ENCODE results near the gene GPC3.

GPC3 gene

DNA sequence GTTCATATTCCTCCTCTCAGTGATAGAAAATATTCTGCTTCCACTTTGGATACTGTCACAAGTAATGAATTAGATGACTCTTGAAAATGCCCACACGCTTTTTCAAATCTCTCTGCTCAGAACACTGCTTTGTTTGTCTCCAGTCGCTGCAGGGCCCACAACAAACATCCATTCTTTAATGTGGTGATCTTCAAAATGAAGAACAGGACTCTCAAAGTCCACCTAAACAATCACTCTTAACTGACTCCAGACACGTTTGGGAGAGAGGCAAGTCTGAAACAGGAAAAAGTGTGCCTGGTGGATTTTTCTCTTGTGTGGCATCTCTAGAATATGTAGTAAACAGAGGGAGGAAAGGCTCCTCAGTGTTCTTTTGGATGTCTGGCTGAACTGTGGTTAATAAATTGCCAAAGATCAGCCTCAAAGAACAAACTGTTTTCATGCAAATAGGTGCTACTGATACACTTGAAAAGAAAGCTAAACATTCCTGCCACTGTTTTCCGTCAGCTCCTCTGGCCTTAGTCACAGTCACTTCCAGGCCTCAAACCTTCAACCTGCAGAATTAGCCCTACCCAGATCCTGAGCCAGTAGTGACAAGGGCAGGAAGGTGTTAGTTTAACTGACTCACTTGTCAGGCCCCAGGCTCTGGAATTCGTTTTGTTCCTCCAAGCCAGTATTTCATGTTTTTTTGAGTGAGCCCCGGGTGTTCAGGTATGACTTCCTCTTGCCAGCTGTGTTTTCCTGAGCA, 310.5 kb downstream of the GPC3 start:
- DNase-seq: no peak

DNA sequence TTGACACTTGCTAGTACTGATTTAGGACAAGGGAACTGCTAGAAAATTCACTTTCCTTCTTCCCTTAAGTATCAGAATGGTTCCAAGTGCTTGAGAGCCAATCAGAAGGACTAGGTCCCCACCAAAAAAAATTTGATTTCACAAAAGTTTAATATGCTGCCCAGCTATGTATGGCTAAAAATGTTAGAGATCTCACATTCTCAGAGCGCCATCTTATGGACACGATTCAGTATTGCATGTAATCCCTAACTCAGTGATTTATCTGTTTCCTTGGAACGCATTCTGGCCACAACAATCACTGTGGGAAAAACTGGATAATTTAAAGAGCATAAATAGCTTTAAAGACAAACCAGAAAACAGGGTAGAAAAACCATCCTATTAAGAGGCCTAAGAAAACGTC, 315.0 kb downstream of the GPC3 start:
- peak; percentile 44 for DNase-seq

GRCh38 chrX:133669214-133669613, 316.2 kb downstream of the GPC3 start:
- DNase-seq: no peak

DNA sequence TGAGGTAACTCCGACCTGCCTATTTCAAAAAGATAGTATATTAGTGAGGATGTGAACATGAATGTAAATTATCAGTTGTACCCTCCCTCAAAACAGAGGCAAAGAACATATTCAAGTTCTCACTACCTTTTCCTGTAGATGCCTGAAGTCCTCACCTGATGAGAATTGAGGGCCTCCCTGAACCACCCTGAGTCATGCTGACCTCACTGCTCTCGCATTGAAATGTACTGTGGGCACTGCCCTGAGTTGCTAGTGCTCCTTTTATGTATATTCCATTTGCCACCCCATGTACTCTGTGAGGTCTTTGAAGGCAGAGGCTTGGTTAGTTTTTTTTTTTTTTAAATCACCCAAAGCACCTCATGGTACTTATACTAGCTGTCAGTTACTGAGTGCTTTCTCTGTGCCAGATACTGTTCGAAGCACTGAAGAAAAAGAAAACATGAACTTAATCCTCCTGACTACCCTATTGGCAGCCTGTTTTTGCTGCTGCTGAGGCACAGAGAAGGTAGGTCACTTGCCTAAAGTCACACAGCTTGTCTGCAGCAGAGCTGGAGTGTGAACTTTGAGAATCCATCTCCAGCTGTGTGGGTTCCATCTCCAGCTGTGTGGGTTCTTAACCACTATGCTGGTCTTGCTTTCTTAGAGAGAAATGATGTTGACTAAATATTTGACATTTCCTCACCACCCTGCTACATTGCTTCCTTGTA, 317.0 kb downstream of the GPC3 start:
- DNase-seq: no peak

DNA sequence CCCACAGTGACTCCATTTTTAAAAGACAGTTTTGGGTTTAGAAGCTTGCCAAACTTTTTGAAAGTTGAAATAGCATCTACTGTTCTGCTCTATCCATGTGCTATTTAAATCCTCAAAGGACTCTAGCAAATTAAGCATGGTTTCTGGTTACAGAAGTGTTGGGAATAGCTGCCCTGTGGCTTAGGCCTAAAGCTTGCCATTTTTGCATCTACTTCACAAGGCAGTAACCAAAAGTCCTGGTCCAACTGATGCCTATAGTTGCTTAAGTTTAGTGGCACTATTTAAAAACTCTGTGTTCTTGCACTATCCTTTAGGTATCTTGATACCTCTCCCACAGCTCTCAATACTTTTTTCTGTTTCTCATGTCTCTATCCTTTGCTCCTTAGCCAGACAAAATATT, 319.1 kb downstream of the GPC3 start:
- no peak for DNase-seq

DNA sequence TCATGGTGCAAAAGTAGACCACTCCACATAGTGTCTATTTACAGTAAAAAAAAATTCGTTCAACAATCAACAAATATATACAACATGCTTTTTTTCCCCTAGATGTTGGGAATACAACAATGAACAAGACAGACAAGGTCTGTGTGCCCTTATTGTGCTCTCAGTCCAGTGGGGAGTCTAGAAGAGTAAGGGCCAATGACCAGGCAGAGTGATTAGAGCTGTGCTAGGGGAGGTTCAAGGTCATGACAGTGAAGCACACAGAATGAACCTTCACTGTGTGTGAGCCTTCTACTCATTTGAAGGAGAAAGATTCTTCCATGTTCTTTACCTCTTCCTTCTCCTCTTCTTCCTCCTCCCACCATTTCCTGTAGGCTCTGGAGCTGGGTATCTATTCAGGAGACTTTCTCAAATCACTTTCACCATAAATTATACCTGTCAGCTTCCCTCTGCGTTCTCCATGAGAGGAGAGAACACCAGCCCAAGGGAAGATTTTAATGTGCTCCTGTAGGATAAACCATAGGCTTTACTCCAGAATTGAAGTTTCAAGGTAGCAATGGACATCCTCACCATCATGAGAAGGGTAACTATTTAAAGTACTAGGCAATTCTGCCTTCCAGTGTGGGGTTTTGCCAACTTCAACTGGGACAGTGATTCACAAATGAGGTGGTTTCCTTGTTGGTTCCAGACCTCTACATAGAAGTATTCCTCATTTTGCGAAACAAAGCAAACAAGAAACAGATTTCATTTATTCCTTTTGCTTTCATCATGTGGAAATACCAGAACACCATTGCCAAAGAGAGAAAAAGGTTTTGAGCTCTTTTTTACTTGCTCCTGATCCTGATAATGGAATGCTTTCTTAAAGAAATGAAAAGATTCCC, 323.2 kb downstream of the GPC3 start:
- no peak for DNase-seq

DNA sequence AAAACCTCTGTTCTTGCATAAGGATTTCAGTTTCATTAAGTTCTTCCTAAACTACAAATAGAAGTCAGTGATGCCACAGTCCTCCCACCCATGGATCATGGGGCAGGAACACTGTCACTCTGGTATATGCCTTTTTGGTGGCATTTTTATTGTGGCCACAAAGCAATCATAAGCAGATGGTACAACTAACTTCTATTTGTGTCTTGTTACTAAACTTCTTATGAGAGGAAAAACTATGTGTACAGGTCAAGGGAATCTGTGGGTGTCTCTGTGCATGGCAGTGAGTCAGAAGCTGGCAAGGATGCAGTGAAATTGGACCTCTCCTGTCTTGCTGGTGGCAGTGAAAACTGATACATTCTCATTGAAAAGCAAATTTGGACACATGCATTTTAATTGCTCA, 325.1 kb downstream of the GPC3 start:
- no peak for DNase-seq

DNA sequence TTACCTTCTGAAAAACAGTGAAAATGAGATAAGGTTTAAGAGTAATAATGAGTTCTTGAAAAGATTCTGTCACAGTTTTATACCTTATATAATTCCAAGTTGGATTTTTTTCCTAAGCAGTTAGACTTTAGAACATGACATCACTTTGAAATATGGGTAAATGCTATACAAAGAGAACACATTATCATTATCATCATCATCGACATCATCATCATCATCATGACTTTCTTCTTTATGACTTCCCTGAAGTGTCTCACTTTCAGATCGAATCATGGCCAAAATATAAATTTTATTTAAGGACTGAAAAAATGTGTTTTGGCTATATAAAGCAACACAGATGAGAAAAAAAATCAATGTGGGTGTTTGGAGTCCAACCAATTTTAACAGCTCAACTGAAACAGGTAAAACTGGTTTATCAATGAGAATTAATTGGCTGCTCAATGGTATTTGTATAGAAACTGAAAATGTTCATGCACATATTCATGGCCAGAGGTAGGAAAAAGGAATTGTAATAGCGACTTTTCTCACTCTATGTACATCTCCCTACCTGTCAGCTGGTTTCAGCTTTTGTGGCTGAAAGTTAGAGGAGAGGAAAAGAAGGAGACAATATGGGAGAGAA, 327.0 kb downstream of the GPC3 start:
- no peak for DNase-seq

DNA sequence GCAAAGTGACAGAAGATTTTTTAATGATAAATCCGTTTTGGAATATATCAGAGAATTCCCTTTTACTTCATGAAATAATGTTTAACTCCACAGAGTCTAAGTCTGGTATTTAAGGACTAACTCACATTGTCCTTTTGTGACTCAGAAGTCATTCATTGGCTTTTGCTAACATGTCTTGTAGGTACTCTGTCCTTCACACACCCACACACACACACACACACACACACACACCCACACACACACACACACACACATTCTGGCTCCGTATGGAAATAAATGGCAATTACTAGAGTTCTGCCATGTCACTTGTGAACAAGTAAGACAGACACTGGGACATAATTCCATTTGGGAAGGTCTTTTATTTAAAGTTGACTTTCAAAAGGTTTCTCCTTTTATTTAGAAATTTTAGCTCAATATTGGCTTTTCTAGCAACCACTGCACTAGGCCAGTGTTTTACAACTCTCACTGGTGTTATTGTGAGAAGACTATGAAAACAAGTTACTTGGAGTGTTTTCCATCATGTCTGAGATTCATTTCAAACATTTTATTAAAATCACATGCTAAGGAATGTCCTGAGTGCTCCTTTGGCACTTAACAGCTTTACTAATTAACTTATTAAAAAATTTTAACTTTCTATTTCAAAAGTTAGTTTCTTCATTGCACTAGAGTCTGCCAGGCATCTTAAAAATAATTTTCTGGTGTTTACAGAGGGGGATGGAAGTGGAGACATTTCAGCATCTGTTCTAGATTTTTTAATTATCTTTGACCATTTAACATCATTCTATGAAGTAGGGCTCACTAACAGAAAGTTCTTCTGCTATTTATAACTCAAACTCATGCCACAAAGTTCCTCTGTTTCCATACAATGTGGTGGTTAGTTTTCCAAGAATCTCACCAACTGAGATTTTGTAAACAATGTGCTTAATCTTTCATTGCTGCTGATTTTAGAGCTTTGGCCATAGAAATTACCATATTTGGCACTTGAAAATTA, 329.8 kb downstream of the GPC3 start:
- no peak for DNase-seq

DNA sequence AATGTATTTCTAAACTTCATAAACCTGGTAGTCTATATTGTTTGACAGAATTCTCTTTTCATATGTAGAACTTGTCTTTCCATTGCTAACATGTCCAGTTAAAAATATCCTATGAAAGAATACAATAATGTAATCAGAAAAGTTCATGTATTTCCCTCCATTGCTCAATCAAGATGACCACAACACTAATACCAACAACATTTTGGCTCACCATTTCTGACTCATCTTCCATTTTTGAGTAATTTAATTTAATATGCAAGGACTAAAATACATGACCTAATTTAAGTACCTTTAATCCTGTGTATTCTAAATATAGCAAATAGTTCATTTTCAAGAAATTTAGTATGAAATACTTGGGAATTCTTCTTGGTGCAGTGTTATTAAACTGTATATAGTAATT, 330.6 kb downstream of the GPC3 start:
- no peak for DNase-seq

DNA sequence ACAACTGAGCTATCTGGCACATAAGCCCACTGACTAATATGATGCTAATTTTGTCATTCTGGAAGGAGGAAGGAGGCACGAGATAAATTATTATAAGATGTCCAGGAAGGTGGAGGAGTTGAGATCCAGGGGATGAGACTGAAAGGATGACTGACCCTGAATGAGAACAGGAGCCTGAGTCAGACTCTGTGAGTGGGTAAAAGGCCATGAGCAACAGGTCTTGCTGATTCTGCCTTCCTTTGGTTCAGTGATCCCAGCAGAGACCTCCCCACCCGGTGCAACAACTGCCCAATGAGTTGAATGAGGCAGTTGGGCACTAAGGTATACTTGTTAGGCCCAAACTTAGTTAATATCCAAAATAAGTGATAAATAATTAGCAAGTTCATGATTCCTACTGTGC, 332.0 kb downstream of the GPC3 start:
- DNase-seq: no peak

GRCh38 chrX:133652185-133652584, 333.2 kb downstream of the GPC3 start:
- no peak for DNase-seq

- no peak for DNase-seq
Measured at GRCh38 chrX:133650239-133650638, 335.2 kb downstream of the GPC3 start.

DNA sequence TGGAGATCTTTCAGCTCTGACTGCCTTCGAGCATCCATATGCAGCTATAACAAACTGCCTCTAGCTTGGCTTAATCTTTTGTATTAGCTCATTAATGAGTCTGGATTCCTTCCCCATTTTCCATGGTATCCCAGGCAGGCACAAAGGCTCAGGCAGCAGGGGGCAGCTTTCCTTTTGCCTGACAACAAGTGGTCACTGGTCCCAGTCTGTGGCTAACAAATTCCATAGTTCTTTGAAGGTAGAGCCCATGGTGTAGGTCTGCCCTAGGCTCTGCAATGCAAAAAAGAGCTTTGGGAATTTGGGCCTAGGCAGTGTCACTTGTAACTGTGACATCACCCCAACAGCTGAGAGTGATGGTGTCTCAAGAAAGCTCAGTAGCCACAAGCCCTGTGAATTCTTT, 335.7 kb downstream of the GPC3 start:
- no peak for DNase-seq

- DNase-seq: no peak
Measured at GRCh38 chrX:133648594-133648993, 336.8 kb downstream of the GPC3 start.

GRCh38 chrX:133646719-133647116, 338.7 kb downstream of the GPC3 start:
- no peak for DNase-seq

DNA sequence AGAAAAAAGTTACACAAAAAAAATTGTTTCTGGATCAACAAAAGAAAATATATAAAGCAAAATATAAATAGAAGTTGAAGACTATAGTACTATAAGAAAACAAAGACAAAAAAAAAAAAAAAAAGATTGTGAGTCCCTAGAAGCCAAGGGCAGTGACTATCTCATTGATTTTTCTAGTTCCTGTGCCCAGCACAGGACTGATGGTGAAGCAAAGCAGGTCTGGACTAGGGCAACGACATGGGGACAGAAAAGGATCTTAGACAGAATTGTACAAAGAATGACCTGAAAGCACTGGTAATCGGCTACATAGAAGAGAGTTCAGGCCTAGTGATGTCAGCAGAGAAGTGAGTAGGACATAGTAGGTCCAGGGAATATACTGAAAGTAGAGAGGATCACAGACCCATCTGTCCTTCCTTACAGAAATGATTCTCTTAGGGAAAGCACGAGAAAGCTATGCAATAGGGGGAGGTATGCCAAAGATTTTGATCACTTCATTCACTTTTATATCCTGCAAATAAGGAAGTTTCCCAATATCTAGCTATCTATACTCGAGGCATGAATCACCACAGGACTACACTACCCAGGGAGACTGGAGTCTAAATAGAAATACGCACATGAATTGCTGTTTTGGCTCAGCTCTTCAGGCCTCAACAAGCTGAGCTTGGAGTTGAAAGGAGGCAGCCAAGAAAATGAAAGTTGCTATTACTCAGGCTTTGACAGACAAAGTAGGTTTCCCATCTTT, 339.2 kb downstream of the GPC3 start:
- peak; percentile 5 for DNase-seq

- DNase-seq: no peak
Measured at GRCh38 chrX:133645256-133645655, 340.1 kb downstream of the GPC3 start.

- DNase-seq: no peak
Measured at GRCh38 chrX:133640161-133641015, 345.0 kb downstream of the GPC3 start.

- no peak for DNase-seq
Measured at GRCh38 chrX:133639726-133640125, 345.7 kb downstream of the GPC3 start.
